HL-60 (cell line): Measurements from ENCODE around the gene ELAVL4.

Experiments used
- TF ChIP-seq, protein P1 (sequence below): IDR thresholded peaks from 2 replicates; pipeline ENCODE4 v1.6.1; 2012; ENCODE audit warnings: low read depth; ENCODE audit not compliant: insufficient replicate concordance
- TF ChIP-seq, protein P2 (sequence below): IDR thresholded peaks from one replicate; pipeline ENCODE4 v1.5.1; 2011; ENCODE audit warnings: low read length, control low read depth, inconsistent platforms; ENCODE audit not compliant: insufficient read depth

GRCh38 chr1:50180367-50180766, 71.6 kb downstream of the ELAVL4 start:
- TF ChIP-seq, protein P1, sequence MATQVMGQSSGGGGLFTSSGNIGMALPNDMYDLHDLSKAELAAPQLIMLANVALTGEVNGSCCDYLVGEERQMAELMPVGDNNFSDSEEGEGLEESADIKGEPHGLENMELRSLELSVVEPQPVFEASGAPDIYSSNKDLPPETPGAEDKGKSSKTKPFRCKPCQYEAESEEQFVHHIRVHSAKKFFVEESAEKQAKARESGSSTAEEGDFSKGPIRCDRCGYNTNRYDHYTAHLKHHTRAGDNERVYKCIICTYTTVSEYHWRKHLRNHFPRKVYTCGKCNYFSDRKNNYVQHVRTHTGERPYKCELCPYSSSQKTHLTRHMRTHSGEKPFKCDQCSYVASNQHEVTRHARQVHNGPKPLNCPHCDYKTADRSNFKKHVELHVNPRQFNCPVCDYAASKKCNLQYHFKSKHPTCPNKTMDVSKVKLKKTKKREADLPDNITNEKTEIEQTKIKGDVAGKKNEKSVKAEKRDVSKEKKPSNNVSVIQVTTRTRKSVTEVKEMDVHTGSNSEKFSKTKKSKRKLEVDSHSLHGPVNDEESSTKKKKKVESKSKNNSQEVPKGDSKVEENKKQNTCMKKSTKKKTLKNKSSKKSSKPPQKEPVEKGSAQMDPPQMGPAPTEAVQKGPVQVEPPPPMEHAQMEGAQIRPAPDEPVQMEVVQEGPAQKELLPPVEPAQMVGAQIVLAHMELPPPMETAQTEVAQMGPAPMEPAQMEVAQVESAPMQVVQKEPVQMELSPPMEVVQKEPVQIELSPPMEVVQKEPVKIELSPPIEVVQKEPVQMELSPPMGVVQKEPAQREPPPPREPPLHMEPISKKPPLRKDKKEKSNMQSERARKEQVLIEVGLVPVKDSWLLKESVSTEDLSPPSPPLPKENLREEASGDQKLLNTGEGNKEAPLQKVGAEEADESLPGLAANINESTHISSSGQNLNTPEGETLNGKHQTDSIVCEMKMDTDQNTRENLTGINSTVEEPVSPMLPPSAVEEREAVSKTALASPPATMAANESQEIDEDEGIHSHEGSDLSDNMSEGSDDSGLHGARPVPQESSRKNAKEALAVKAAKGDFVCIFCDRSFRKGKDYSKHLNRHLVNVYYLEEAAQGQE, result no peak
- TF ChIP-seq, protein P2, sequence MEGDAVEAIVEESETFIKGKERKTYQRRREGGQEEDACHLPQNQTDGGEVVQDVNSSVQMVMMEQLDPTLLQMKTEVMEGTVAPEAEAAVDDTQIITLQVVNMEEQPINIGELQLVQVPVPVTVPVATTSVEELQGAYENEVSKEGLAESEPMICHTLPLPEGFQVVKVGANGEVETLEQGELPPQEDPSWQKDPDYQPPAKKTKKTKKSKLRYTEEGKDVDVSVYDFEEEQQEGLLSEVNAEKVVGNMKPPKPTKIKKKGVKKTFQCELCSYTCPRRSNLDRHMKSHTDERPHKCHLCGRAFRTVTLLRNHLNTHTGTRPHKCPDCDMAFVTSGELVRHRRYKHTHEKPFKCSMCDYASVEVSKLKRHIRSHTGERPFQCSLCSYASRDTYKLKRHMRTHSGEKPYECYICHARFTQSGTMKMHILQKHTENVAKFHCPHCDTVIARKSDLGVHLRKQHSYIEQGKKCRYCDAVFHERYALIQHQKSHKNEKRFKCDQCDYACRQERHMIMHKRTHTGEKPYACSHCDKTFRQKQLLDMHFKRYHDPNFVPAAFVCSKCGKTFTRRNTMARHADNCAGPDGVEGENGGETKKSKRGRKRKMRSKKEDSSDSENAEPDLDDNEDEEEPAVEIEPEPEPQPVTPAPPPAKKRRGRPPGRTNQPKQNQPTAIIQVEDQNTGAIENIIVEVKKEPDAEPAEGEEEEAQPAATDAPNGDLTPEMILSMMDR, result no peak
